IMR-90 (cell line): Measurements from ENCODE around the gene CPSF2. TPM values are rescaled to one million over a fixed set of nuclear protein-coding genes. Genes with fewer than 3 reads are reported as not detected.
"Not testable (repeated sequence)": the region's sequence is repeated elsewhere in the genome, so short reads cannot be mapped to it uniquely, and the experiment has no call there.

Experiments
- ATAC-seq: fragments of 200-7000 bp; cut with Tn5 transposase; 2 replicates; pipeline ENCODE4 v1.9.1; 2020; ENCODE audit warnings: low read depth, mild to moderate bottlenecking, moderate library complexity
- BruUV-seq: library from RNA; stranded (reverse); fragments of 400-500 nt; replicated peaks from 2 replicates; lab custom pipeline; 2021; lab: Mats Ljungman, UMichigan
- CTCF ChIA-PET: fragments of 300-600 bp; formaldehyde crosslinking; extraction: SDS; loops from one replicate; lab custom pipeline; 2021; ENCODE audit warnings: antibody characterized with exemption; lab: Yijun Ruan, JAX
- POLR2A ChIA-PET: fragments of 300-600 bp; sonication (Branson Sonifier 250); formaldehyde crosslinking; loops from one replicate; lab custom pipeline; 2022; ENCODE audit warnings: antibody characterized with exemption; ENCODE audit not compliant: unreplicated experiment; lab: Charles Lee
- DNase-seq: peaks from one replicate; pipeline ENCODE4 v3.0.0; 2013
- H2AFZ ChIP-seq: replicated peaks from 2 replicates; pipeline ENCODE3; 2013; ENCODE audit warnings: low read length, mild to moderate bottlenecking; ENCODE audit not compliant: poor library complexity
- H2AK5ac ChIP-seq: 2 replicates; pipeline ENCODE4 v1.6.1; 2013; ENCODE audit warnings: low read depth, low read length, inconsistent platforms
- H2AK9ac ChIP-seq: replicated peaks from 2 replicates; pipeline ENCODE3; 2013; ENCODE audit warnings: mild to moderate bottlenecking, low read depth, low read length, moderate library complexity; ENCODE audit not compliant: poor library complexity
- H2BK120ac ChIP-seq: 2 replicates; pipeline ENCODE4 v1.6.1; 2013; ENCODE audit warnings: low read depth, low read length, inconsistent platforms
- H2BK15ac ChIP-seq: 3 replicates; pipeline ENCODE4 v1.6.1; 2013; ENCODE audit warnings: low read depth, low read length, inconsistent platforms
- H2BK20ac ChIP-seq: 2 replicates; pipeline ENCODE4 v1.6.1; 2013; ENCODE audit warnings: low read depth, mild to moderate bottlenecking, inconsistent platforms, low read length, moderate library complexity
- H2BK5ac ChIP-seq: 2 replicates; pipeline ENCODE4 v1.6.1; 2013; ENCODE audit warnings: mild to moderate bottlenecking, low read depth, low read length, inconsistent platforms; ENCODE audit not compliant: poor library complexity, severe bottlenecking
- H3K14ac ChIP-seq: replicated peaks from 2 replicates; pipeline ENCODE4 v1.6.1; 2013; ENCODE audit warnings: low read depth, low read length, inconsistent platforms
- H3K18ac ChIP-seq: 2 replicates; pipeline ENCODE4 v1.6.1; 2013; ENCODE audit warnings: low read depth, low read length, control low read depth
- H3K23ac ChIP-seq: 2 replicates; pipeline ENCODE4 v1.6.1; 2013; ENCODE audit warnings: low read depth, low read length, inconsistent platforms
- H3K27ac ChIP-seq: 2 replicates; pipeline ENCODE4 v1.5.1; 2013; ENCODE audit warnings: mild to moderate bottlenecking, control low read depth, low read length; ENCODE audit not compliant: insufficient read depth
- H3K27me3 ChIP-seq: 2 replicates; pipeline ENCODE4 v1.6.1; 2013; ENCODE audit warnings: low read length; ENCODE audit not compliant: control insufficient read depth, insufficient read depth
- H3K36me3 ChIP-seq: 2 replicates; pipeline ENCODE4 v1.6.1; 2013; ENCODE audit warnings: low read length, mixed read lengths; ENCODE audit not compliant: control insufficient read depth, insufficient read depth
- H3K4ac ChIP-seq: 2 replicates; pipeline ENCODE4 v1.6.1; 2013; ENCODE audit warnings: low read depth, low read length, inconsistent platforms
- H3K4me1 ChIP-seq: 2 replicates; pipeline ENCODE4 v1.6.1; 2013; ENCODE audit warnings: low read length, mixed read lengths; ENCODE audit not compliant: control insufficient read depth, insufficient read depth
- H3K4me2 ChIP-seq: 2 replicates; pipeline ENCODE4 v1.6.1; 2013; ENCODE audit warnings: low read depth, mild to moderate bottlenecking, control low read depth, low read length, moderate library complexity
- H3K4me3 ChIP-seq: 2 replicates; pipeline ENCODE4 v1.5.1; 2013; ENCODE audit warnings: low read depth, mild to moderate bottlenecking, control low read depth, low read length, moderate library complexity; ENCODE audit not compliant: insufficient read depth
- H3K56ac ChIP-seq: 2 replicates; pipeline ENCODE4 v1.6.1; 2013; ENCODE audit warnings: low read length, inconsistent platforms; ENCODE audit not compliant: insufficient read depth; ENCODE audit errors: extremely low read depth
- H3K79me1 ChIP-seq, 2 experiments: 2 replicates each; pipeline ENCODE4 v1.6.1; 2013; ENCODE audit warnings: low read length in 2 of 2, inconsistent platforms in 1 of 2, low read depth in 1 of 2
- H3K9ac ChIP-seq: 2 replicates; pipeline ENCODE4 v1.6.1; 2013; ENCODE audit warnings: low read depth, low read length, control low read depth
- H3K9me1 ChIP-seq: 2 replicates; pipeline ENCODE4 v1.6.1; 2013; ENCODE audit warnings: low read length, inconsistent platforms; ENCODE audit not compliant: insufficient read depth
- H3K9me3 ChIP-seq: 2 replicates; pipeline ENCODE4 v1.6.1; 2013; ENCODE audit warnings: low read length; ENCODE audit not compliant: control insufficient read depth, insufficient read depth
- H4K20me1 ChIP-seq: 2 replicates; pipeline ENCODE4 v1.6.1; 2013; ENCODE audit warnings: low read length, inconsistent platforms; ENCODE audit not compliant: insufficient read depth
- H4K5ac ChIP-seq: 2 replicates; pipeline ENCODE4 v1.6.1; 2013; ENCODE audit warnings: mild to moderate bottlenecking, low read depth, low read length, control low read depth
- H4K8ac ChIP-seq, 2 experiments: 2 replicates each; pipeline ENCODE4 v1.6.1; 2013; ENCODE audit warnings: low read depth in 2 of 2, low read length in 2 of 2, control low read depth in 1 of 2, inconsistent platforms in 1 of 2
- H4K91ac ChIP-seq: 2 replicates; pipeline ENCODE4 v1.6.1; 2013; ENCODE audit warnings: low read depth, low read length, inconsistent platforms; ENCODE audit not compliant: insufficient read depth
- BHLHE40 ChIP-seq: fragments of 150-350 bp; IDR thresholded peaks from 2 replicates; pipeline ENCODE4 v1.6.1; 2016; ENCODE audit warnings: mild to moderate bottlenecking, low read depth, low read length
- FOS ChIP-seq: fragments of 150-350 bp; IDR thresholded peaks from 2 replicates; pipeline ENCODE4 v1.6.1; 2016; ENCODE audit warnings: low read depth, low read length
- MXI1 ChIP-seq: IDR thresholded peaks from 2 replicates; pipeline ENCODE4 v1.6.1; 2012; ENCODE audit warnings: low read depth, mild to moderate bottlenecking, low read length, moderate library complexity, borderline replicate concordance
- NFE2L2 ChIP-seq: fragments of 150-350 bp; IDR thresholded peaks from 2 replicates; pipeline ENCODE4 v1.6.1; 2016; ENCODE audit warnings: low read depth, mild to moderate bottlenecking, low read length
- POLR2A ChIP-seq: IDR thresholded peaks from 2 replicates; pipeline ENCODE4 v1.6.1; 2012; ENCODE audit warnings: mild to moderate bottlenecking, low read depth, low read length
- RAD21 ChIP-seq: IDR thresholded peaks from 2 replicates; pipeline ENCODE4 v1.6.1; 2012; ENCODE audit warnings: low read length, improper control_type of control experiment
- RCOR1 ChIP-seq: IDR thresholded peaks from 2 replicates; pipeline ENCODE4 v1.6.1; 2012; ENCODE audit warnings: mild to moderate bottlenecking, low read length, improper control_type of control experiment; ENCODE audit not compliant: insufficient replicate concordance
- RFX5 ChIP-seq: IDR thresholded peaks from 2 replicates; pipeline ENCODE4 v1.8.0; 2012; ENCODE audit warnings: low read depth, mild to moderate bottlenecking, low read length, moderate library complexity
- WGBS, 2 experiments: methylation state at CpG; one replicate each; pipeline versions ENCODE4 v1.1.5 to v1.1.7; 2013; ENCODE audit warnings: missing lambda C conversion rate in 2 of 2; ENCODE audit not compliant: insufficient read length in 1 of 2; ENCODE audit errors: extremely low coverage in 2 of 2; 5-methylcytosine and 5-hydroxymethylcytosine counted together
- dilution Hi-C: fragments of 300-500 bp; cut with HindIII; formaldehyde crosslinking; loops from one replicate; pipeline ENCODE4 v1.14.3; 2018; ENCODE audit warnings: low sequenced_read_pairs; ENCODE audit not compliant: unreplicated experiment
- in situ Hi-C: fragments of 300-500 bp; cut with MboI; formaldehyde crosslinking; loops from 3 replicates; pipeline ENCODE4 v1.14.3; 2019; ENCODE audit warnings: low sequenced_read_pairs, inconsistent platforms, mixed read lengths
- intact Hi-C: fragments of 100-400 bp; cut with micrococcal nuclease; formaldehyde crosslinking; loops from 2 replicates; pipeline ENCODE4 v1.10.0; 2022
- polyA plus RNA-seq, 3 experiments: library from polyadenylated mRNA; depleted of rRNA; stranded (reverse); fragments of >200 nt; gene quantifications; 2 replicates each; pipeline ENCODE4 v1.2.3, GENCODE V29; 2012; ENCODE audit warnings: low replicate concordance in 1 of 3
- total RNA-seq: library from RNA; depleted of rRNA; stranded (reverse); fragments of >200 nt; gene quantifications from 2 replicates; pipeline ENCODE4 v1.2.3, GENCODE V29; 2012

The CPSF2 gene
- total and polyA plus RNA-seq, 2 of the 4 experiments (the other 2 are of a cell fraction), result 18.5 to 30.6 TPM

GRCh38 chr14:92209141-92209540 lies 87.4 kb downstream of the CPSF2 start:
- intact Hi-C loops, result no loop called here
- Histone ChIP-seq H2BK15ac (no peak overlapping the region), H3K27ac (no peak overlapping the region), H3K9me3 (no peaks in the 10 kb centered on the region), H3K27me3 (peaks cover 9% of the 10 kb centered on the region), H4K20me1 (no peaks in the 10 kb centered on the region), H2AFZ (no peak overlapping the region), H3K4me2 (no peak overlapping the region), H3K18ac (no peak overlapping the region), H3K56ac (no peak overlapping the region), H3K23ac (no peak overlapping the region), H2AK5ac (no peak overlapping the region), H4K5ac (no peak overlapping the region), H3K79me1 (no peaks in the 10 kb centered on the region), H3K36me3 (no peaks in the 10 kb centered on the region), H3K4ac (no peak overlapping the region), H3K4me1 (no peaks in the 10 kb centered on the region), H2BK120ac (no peak overlapping the region), H2BK5ac (no peak overlapping the region), H3K9ac (no peak overlapping the region), H4K8ac (no peak overlapping the region), H3K9me1 (no peaks in the 10 kb centered on the region), H3K14ac (no peak overlapping the region), H4K91ac (no peak overlapping the region), H2AK9ac (no peak overlapping the region), H2BK20ac (no peak overlapping the region), H3K4me3 (no peak overlapping the region)
- in situ Hi-C loops, result no loop called here
- dilution Hi-C loops, result no loop called here
- DNase-seq, result no peak
- no TSS peak for BruUV-seq
- ChIA-PET CTCF (no interaction called here), POLR2A (no interaction called here)
- no peak for TF ChIP-seq RAD21
- no peak for TF ChIP-seq RCOR1
- no peak for TF ChIP-seq MXI1
- no peak for TF ChIP-seq POLR2A
- TF ChIP-seq FOS, result no peak
- no peak for TF ChIP-seq RFX5
- no peak for TF ChIP-seq NFE2L2
- no peak for TF ChIP-seq BHLHE40
- WGBS, 2 experiments, result 49% methylated on average over 13 of the region's 14 CpGs; no CpG with 5 or more reads in 1 of the 2 experiments
- no peak for ATAC-seq

GRCh38 chr14:92213125-92213524 lies 91.4 kb downstream of the CPSF2 start:
- POLR2A ChIA-PET, H2AFZ ChIP-seq, BruUV-seq, H3K23ac ChIP-seq, H3K27me3 ChIP-seq, H2BK5ac ChIP-seq, intact Hi-C loops, H2AK5ac ChIP-seq, H2BK20ac ChIP-seq, in situ Hi-C loops, H4K20me1 ChIP-seq, H3K4me1 ChIP-seq, H3K56ac ChIP-seq, H4K91ac ChIP-seq, H4K8ac ChIP-seq, H3K4me2 ChIP-seq, CTCF ChIA-PET, H3K4ac ChIP-seq, H3K4me3 ChIP-seq, dilution Hi-C loops, ATAC-seq, H3K9me1 ChIP-seq, H2AK9ac ChIP-seq, H3K36me3 ChIP-seq, H3K9me3 ChIP-seq, H2BK15ac ChIP-seq, H2BK120ac ChIP-seq, H4K5ac ChIP-seq, H3K18ac ChIP-seq, H3K14ac ChIP-seq, DNase-seq, H3K9ac ChIP-seq, H3K79me1 ChIP-seq, H3K27ac ChIP-seq: not testable (repeated sequence)
- WGBS, 2 experiments, result no CpG with 5 or more reads among the region's 3 CpGs
